ENCODE data around the gene DNAH2.

DNAH2 gene

GRCh38 chr17:7837408-7838088, 120.0 kb downstream of the DNAH2 start:
- DNase-seq (ENCODE audit: low read depth in 2 of 2, low spot score in 1 of 2) = no peak

- DNase-seq (ENCODE audit: low read depth in 2 of 2, low spot score in 1 of 2) = no peak
These were observed 120.8 kb downstream of the DNAH2 start for GRCh38 chr17:7838090-7839075.

DNA sequence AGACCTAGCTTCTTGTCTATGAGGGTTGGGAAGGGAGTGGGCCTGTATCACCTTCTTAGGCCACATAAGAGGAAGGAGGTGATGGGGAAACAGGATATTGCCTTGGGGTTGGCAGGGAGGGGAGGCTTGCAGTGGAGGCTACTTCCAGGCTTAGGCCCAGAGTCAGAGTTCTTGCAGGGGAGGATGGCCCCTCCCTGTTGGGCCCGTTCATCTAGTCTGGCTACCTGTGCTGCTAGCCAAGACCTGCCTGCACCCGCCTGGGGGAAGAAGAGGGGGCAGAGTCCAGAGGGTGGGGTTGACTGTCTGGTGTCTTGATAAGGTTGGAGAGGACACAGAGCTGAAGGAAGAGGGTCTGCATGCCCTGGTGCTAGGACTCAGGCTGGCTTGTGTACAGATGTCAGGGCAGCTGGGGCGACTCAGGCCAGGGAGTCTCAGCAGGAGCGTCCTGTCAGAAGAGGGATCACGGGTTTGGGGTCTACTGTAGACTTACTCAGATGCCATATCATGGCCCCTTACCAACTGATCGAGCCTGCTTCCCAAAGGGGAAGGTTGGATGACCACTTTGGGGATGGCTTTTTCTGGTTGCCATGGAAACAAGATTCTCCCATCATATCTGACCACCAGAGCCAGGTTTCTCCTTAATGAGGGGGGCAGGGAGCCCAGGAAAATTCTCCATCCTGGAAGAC, 121.8 kb downstream of the DNAH2 start:
- no peak for DNase-seq (ENCODE audit: low read depth in 2 of 2, low spot score in 1 of 2)

GRCh38 chr17:7839876-7840261, 122.3 kb downstream of the DNAH2 start:
- DNase-seq (ENCODE audit: low read depth in 2 of 2, low spot score in 1 of 2) = no peak

GRCh38 chr17:7840441-7840840, 122.9 kb downstream of the DNAH2 start:
- no peak for DNase-seq (ENCODE audit: low read depth in 2 of 2, low spot score in 1 of 2)

GRCh38 chr17:7840875-7841274, 123.3 kb downstream of the DNAH2 start:
- DNase-seq (ENCODE audit: low read depth in 2 of 2, low spot score in 1 of 2) = no peak

DNA sequence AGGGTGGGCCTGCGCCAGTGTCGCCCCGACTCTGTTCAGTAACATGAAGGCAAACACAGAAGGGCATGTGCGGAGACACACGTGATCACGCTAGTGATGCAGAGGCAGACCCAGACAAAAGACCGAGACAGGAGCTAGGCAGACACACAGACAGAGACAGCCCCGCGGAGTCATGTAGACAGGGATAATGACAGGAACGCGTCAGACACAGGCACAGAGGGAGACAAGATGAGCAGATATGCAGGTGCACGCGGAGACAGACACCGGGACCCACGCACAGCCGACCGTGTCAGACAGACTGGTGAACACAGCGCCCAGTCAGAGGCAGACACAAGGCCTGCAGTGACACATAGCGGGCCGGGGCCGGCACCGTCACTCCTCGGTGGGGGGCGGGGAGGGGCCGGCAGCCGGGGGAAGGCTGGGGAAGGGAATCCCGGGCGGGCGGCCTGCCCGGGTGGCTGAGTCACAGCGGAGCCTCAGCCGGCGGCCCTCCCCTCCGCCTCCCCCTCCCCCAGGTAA, 123.9 kb downstream of the DNAH2 start:
- peak; percentile 87 to 96 for DNase-seq (ENCODE audit: low read depth in 2 of 2, low spot score in 1 of 2)

GRCh38 chr17:7841915-7842379, 124.4 kb downstream of the DNAH2 start:
- DNase-seq (ENCODE audit: low read depth in 2 of 2, low spot score in 1 of 2) = peak; percentile 84 to 85

DNA sequence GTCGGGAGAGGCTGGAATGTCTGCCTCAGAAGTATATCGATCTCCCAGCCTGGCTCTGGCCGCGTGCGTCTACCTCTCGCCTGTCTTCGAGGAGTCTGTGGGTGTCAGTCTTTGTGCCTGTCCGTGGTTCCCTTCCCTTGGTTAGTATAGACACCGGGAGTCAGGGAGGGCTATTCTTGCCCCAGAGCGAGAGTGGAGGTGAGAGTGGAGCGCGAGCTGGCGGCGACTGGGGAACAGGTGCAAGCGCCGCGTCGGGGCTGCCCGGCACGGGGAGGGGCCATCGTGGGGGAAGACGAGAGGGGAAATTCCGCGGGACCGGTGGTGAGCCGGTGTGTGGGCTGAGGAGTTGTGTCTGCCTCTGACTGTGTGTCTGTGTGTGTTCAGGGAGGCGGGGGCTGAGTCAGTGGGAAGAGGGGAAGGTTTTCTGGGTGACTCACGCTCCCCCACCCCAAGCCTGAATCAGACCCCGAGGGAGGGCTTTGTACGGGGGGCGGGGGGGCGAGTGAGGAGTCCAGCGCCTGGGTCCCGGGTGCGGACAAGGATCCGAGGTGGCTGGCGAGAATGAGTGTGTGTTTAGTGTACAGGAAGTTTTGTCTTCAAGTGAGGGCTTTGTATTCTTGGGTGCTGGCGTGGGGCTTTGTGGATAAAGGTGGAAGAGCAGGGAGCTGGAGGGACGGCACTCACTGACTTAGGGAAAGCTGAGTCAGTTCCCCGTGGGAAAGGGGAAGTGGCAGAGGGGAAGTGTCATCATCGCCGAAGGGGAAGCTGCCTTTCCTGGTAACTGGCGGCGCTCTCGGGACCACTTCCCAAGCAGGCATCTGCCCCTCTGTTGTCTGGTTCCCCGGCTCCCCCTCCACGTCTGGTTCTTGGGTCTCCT, 125.1 kb downstream of the DNAH2 start:
- peak; percentile 95 to 98 for DNase-seq (ENCODE audit: low read depth in 2 of 2, low spot score in 1 of 2)

DNA sequence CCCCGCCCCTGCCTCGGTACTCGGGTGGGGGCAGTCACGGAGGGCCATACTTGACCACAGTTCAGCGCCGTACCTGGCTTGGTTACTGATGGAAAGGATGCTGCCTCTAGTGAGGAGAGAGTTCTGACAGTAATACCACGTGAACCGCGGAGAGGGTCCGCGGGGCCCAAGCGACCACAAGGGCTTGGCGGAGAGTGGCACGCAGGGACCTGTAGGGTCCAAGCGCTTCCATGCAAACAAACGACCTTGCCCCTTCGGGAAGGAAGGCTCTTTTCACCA, 125.7 kb downstream of the DNAH2 start:
- DNase-seq (ENCODE audit: low read depth in 2 of 2, low spot score in 1 of 2) = no peak

GRCh38 chr17:7843536-7844291, 126.2 kb downstream of the DNAH2 start:
- peak; percentile 85 to 92 for DNase-seq (ENCODE audit: low read depth in 2 of 2, low spot score in 1 of 2)

DNA sequence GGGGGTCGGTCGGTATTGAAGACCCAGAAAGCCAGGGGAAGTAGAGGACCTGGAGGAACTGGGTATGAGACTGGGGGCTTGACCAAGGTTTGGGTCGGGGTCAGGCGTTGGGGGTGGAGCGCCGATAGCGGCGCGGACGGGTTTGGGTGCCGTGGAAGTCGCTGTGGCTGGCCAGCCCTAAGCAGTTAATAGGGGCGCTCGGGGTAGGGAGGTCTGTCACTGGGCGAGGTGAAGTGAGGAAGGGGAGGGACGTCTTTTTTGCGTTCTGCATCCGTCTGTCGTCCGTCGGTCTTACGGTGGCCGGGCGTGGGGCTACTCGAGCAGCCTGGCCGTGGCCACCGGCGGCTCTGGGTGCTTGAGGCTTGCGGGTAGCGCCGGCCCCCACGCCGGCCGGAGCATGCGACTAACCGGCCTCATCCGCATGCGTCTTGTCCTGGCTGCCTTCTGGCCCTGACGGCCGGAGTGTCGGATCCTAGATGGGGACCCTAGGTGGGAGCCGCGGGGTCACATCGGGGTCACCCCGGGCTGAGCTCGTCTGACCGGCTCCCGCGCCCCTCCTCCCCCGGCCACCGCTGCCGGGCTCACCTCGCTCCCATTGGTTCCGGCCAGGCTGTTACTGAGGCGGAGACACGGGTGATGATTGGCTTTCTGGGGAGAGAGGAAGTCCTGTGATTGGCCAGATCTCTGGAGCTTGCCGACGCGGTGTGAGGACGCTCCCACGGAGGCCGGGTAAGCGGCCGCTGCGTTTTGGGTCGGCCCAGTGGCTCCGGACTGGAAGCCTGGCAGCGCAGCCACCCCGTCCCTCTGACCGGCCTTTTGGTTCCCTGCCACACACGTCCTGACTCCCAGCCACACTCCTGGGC, 127.0 kb downstream of the DNAH2 start:
- DNase-seq (ENCODE audit: low read depth in 2 of 2, low spot score in 1 of 2) = peak in 1 of 2 donors; percentile 69

DNA sequence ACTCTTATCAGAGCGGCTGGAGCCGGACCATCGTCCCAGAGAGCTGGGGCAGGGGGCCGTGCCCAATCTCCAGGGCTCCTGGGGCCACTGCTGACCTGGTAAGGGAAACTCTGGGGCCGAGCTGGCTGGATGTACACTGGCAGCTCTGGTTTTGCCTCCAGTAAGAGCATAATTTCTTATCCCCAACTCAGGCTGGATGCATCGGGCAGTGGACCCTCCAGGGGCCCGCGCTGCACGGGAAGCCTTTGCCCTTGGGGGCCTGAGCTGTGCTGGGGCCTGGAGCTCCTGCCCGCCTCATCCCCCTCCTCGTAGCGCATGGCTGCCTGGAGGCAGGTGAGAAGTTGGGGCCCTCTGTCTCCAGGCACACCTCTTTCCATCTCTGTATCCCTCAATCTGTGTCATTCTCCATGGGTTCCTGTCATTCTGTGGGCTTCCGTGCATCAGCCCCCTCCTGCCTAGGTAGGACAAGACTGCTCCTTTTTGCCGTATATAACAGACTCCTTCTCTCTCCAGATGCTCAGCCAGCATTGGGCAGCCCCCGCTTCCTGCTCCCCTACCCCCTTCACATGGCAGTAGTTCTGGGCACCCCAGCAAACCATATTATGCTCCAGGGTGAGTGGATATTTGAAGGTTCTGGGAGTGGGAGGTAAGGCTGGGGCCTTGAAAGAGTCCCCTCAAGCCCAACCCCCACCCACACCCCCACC, 128.0 kb downstream of the DNAH2 start:
- DNase-seq (ENCODE audit: low read depth in 2 of 2, low spot score in 1 of 2) = no peak

DNA sequence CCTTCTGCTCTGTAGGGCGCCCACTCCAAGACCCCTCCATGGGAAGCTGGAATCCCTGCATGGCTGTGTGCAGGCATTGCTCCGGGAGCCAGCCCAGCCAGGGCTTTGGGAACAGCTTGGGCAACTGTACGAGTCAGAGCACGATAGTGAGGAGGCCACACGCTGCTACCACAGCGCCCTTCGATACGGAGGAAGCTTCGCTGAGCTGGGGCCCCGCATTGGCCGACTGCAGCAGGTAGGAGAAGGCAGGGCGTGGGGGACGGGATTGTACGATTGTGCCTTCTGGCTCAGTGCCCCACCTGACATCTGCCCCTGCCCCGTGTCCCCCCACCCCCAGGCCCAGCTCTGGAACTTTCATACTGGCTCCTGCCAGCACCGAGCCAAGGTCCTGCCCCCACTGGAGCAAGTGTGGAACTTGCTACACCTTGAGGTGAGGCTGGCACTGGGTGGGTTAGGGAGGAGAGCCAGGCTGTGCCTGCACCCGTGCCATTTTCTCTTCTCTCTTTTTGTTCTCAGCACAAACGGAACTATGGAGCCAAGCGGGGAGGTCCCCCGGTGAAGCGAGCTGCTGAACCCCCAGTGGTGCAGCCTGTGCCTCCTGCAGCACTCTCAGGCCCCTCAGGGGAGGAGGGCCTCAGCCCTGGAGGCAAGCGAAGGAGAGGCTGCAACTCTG, 128.7 kb downstream of the DNAH2 start:
- DNase-seq (ENCODE audit: low read depth in 2 of 2, low spot score in 1 of 2) = no peak

DNA sequence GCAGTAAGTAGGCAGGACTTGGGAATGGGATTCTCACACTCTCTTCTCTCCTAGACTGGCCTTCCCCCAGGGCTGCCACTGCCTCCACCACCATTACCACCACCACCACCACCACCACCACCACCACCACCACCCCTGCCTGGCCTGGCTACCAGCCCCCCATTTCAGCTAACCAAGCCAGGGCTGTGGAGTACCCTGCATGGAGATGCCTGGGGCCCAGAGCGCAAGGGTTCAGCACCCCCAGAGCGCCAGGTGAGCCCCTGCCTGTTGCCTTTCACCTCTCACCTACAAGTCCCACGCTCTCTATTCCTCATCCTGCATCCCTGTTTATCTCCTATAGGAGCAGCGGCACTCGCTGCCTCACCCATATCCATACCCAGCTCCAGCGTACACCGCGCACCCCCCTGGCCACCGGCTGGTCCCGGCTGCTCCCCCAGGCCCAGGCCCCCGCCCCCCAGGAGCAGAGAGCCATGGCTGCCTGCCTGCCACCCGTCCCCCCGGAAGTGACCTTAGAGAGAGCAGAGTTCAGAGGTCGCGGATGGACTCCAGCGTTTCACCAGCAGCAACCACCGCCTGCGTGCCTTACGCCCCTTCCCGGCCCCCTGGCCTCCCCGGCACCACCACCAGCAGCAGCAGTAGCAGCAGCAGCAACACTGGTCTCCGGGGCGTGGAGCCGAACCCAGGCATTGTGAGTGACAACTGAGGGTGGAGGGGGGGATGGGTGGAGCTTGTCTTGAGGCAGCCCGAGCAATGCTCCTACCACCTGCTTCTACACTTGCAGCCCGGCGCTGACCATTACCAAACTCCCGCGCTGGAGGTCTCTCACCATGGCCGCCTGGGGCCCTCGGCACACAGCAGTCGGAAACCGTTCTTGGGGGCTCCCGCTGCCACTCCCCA, 129.5 kb downstream of the DNAH2 start:
- DNase-seq (ENCODE audit: low read depth in 2 of 2, low spot score in 1 of 2) = no peak

DNA sequence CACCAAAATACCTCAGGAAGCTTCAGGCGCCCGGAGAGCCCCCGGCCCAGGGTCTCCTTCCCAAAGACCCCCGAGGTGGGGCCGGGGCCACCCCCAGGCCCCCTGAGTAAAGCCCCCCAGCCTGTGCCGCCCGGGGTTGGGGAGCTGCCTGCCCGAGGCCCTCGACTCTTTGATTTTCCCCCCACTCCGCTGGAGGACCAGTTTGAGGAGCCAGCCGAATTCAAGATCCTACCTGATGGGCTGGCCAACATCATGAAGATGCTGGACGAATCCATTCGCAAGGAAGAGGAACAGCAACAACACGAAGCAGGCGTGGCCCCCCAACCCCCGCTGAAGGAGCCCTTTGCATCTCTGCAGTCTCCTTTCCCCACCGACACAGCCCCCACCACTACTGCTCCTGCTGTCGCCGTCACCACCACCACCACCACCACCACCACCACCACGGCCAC, 130.6 kb downstream of the DNAH2 start:
- no peak for DNase-seq (ENCODE audit: low read depth in 2 of 2, low spot score in 1 of 2)

DNA sequence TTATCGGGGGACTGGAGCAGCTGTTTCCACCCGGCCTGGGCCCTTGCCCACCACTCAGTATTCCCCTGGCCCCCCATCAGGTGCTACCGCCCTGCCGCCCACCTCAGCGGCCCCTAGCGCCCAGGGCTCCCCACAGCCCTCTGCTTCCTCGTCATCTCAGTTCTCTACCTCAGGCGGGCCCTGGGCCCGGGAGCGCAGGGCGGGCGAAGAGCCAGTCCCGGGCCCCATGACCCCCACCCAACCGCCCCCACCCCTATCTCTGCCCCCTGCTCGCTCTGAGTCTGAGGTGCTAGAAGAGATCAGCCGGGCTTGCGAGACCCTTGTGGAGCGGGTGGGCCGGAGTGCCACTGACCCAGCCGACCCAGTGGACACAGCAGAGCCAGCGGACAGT, 131.2 kb downstream of the DNAH2 start:
- DNase-seq (ENCODE audit: low read depth in 2 of 2, low spot score in 1 of 2) = no peak

Data from stimulated activated CD8-positive, alpha-beta memory T cell treated with anti-CD3 and anti-CD28 coated beads, Interleukin-4, amount 100 ng/mL, for 4 hours (primary cell).